B cell (primary cell): ENCODE results near the gene DSG1. TPM values are rescaled to one million over a fixed set of nuclear protein-coding genes. Genes with fewer than 3 reads are reported as not detected.

Experiments used
- ATAC-seq: fragments of 200-7000 bp; cut with Tn5 transposase; one replicate; pipeline ENCODE4 v1.10.0; 2021; ENCODE audit warnings: low read depth, mild to moderate bottlenecking, moderate number of reproducible peaks, moderate library complexity
- CTCF ChIA-PET: fragments of 350-600 bp; sonication (Branson Sonifier 250); formaldehyde crosslinking; loops from one replicate; lab custom pipeline; 2021; ENCODE audit warnings: antibody characterized with exemption, inconsistent platforms; lab: Charles Lee
- POLR2A ChIA-PET: fragments of 350-600 bp; sonication (Branson Sonifier 250); formaldehyde crosslinking; loops from one replicate; lab custom pipeline; 2021; ENCODE audit warnings: antibody characterized with exemption; lab: Charles Lee
- DNase-seq: peaks from one replicate; pipeline ENCODE4 v3.0.0; 2013
- H2AFZ ChIP-seq: 2 replicates; pipeline ENCODE4 v1.6.1; 2012; ENCODE audit warnings: mild to moderate bottlenecking, low read depth, low read length; ENCODE audit not compliant: insufficient read depth, poor library complexity, severe bottlenecking
- H3K27ac ChIP-seq, 2 donors: 1 replicate in 1 of 2; 2 replicates in 1 of 2; pipeline ENCODE4 v1.5.1; 2012 to 2013; ENCODE audit warnings: low read length in 2 of 2, mild to moderate bottlenecking in 2 of 2, moderate library complexity in 1 of 2
- H3K27me3 ChIP-seq, 4 experiments: fragments of 200-600 bp in 1 of 4; sonication (generic) in 1 of 4; replicated peaks in 1 of 4; 1 replicate in 2 of 4; 2 replicates in 2 of 4; pipeline versions ENCODE4 v1.6.1 to v1.7.0; 2013 to 2016; ENCODE audit warnings: low read length in 3 of 4, mild to moderate bottlenecking in 2 of 4, mixed read lengths in 1 of 4, moderate library complexity in 1 of 4; ENCODE audit not compliant: insufficient read depth in 4 of 4, control insufficient read depth in 3 of 4; ENCODE audit errors: control extremely low read depth in 1 of 4
- H3K36me3 ChIP-seq, 2 experiments: replicated peaks in 1 of 2; 1 replicate in 1 of 2; 2 replicates in 1 of 2; pipeline versions ENCODE4 v1.6.1 to v1.7.1; 2013; ENCODE audit warnings: low read length in 1 of 2; ENCODE audit not compliant: insufficient read depth in 2 of 2, control insufficient read depth in 1 of 2; ENCODE audit errors: control extremely low read depth in 1 of 2, extremely low read depth in 1 of 2
- H3K4me1 ChIP-seq, 2 donors: fragments of 200-600 bp in 1 of 2; sonication (generic) in 1 of 2; 1 replicate in 1 of 2; 2 replicates in 1 of 2; pipeline versions ENCODE4 v1.5.1 to v1.6.1; 2013 to 2017; ENCODE audit warnings: low read length in 2 of 2; ENCODE audit not compliant: control insufficient read depth in 2 of 2, insufficient read depth in 2 of 2
- H3K4me2 ChIP-seq: replicated peaks from 2 replicates; pipeline ENCODE3; 2012; ENCODE audit warnings: mild to moderate bottlenecking, low read depth, low read length; ENCODE audit not compliant: poor library complexity, severe bottlenecking
- H3K4me3 ChIP-seq, 5 experiments: fragments of 200-600 bp in 1 of 5; sonication (generic) in 1 of 5; 1 replicate in 3 of 5; 2 replicates in 2 of 5; pipeline versions ENCODE4 v1.5.1 to v1.7.0; 2011 to 2016; ENCODE audit warnings: low read length in 4 of 5, mild to moderate bottlenecking in 4 of 5, low read depth in 2 of 5, control low read depth in 1 of 5, moderate library complexity in 1 of 5; ENCODE audit not compliant: insufficient read depth in 1 of 5; ENCODE audit errors: control extremely low read depth in 1 of 5, extremely low read depth in 1 of 5
- H3K79me2 ChIP-seq: fragments of 200-600 bp; sonication (generic); one replicate; pipeline ENCODE4 v1.6.0; 2016; ENCODE audit warnings: low read length; ENCODE audit not compliant: control insufficient read depth, insufficient read depth
- H3K9ac ChIP-seq: fragments of 200-600 bp; sonication (generic); 2 replicates; pipeline ENCODE4 v1.6.1; 2017; ENCODE audit warnings: mild to moderate bottlenecking, low read length, moderate library complexity
- H3K9me3 ChIP-seq, 3 donors: one replicate each; pipeline versions ENCODE4 v1.6.1 to v1.7.1; 2013; ENCODE audit warnings: low read length in 2 of 3; ENCODE audit not compliant: control insufficient read depth in 2 of 3, insufficient read depth in 1 of 3; ENCODE audit errors: control extremely low read depth in 1 of 3
- H4K20me1 ChIP-seq: 2 replicates; pipeline ENCODE4 v1.6.0; 2012; ENCODE audit warnings: mild to moderate bottlenecking, low read length; ENCODE audit not compliant: insufficient read depth, control insufficient read depth, poor library complexity, severe bottlenecking
- H3K27ac Mint-ChIP-seq: one replicate; pipeline ENCODE4 v1.8.0; 2021; ENCODE audit warnings: mixed read lengths
- H3K27me3 Mint-ChIP-seq: one replicate; pipeline ENCODE4 v1.8.0; 2021; ENCODE audit warnings: mixed read lengths
- H3K4me1 Mint-ChIP-seq: one replicate; pipeline ENCODE4 v1.8.0; 2021; ENCODE audit warnings: mixed read lengths
- H3K4me3 Mint-ChIP-seq: one replicate; pipeline ENCODE4 v1.8.0; 2021; ENCODE audit warnings: mixed read lengths
- H3K9me3 Mint-ChIP-seq: one replicate; pipeline ENCODE4 v1.8.0; 2022; ENCODE audit warnings: mixed read lengths; ENCODE audit not compliant: insufficient read depth
- CTCF ChIP-seq: fragments of 200-600 bp; IDR thresholded peaks from one replicate; pipeline ENCODE4 v1.8.0; 2022; ENCODE audit warnings: antibody characterized with exemption, mild to moderate bottlenecking
- EZH2 ChIP-seq: IDR thresholded peaks from 2 replicates; pipeline ENCODE4 v1.6.1; 2012; ENCODE audit warnings: borderline replicate concordance, low read depth, mild to moderate bottlenecking, moderate library complexity, low read length; ENCODE audit not compliant: insufficient read depth, poor library complexity, severe bottlenecking
- WGBS: methylation state at CpG from one replicate; pipeline ENCODE4 v1.1.5; 2013; ENCODE audit warnings: missing lambda C conversion rate; ENCODE audit not compliant: insufficient coverage; 5-methylcytosine and 5-hydroxymethylcytosine counted together
- intact Hi-C: fragments of 100-400 bp; cut with micrococcal nuclease; formaldehyde crosslinking; loops from one replicate; pipeline ENCODE4 v1.10.0; 2022
- polyA plus RNA-seq: library from polyadenylated mRNA; depleted of rRNA; stranded (reverse); fragments of >200 nt; gene quantifications from 2 replicates; pipeline ENCODE4 v1.2.3, GENCODE V29; 2012
- small RNA-seq: library from RNA; depleted of rRNA; stranded (forward); fragments of <200 nt; gene quantifications from one replicate; pipeline ENCODE3, GENCODE V24; 2012; ENCODE audit warnings: low replicate concordance, low read depth; ENCODE audit not compliant: insufficient read length
- total RNA-seq, 2 donors: library from RNA; stranded (reverse); fragments of 120-200 nt in 1 of 2; gene quantifications; 1 replicate in 1 of 2; 2 replicates in 1 of 2; pipeline versions ENCODE4 v1.2.3 to v1.2.4, GENCODE V29; 2013 to 2022

The DSG1 gene
- total and polyA plus RNA-seq, 2 donors (not counting 1 experiment from before 2014, with no cell fraction given), result not detected

GRCh38 chr18:31403409-31403808, 85.4 kb downstream of the DSG1 start:
- Histone ChIP-seq H3K4me2 (no peak overlapping the region), H3K9me3 (no peaks in the 10 kb centered on the region), H2AFZ (no peak overlapping the region), H3K27ac (no peak overlapping the region), H3K4me1 (no peaks in the 10 kb centered on the region), H3K79me2 (no peaks in the 10 kb centered on the region), H3K27me3 (no peaks in the 10 kb centered on the region), H3K9ac (no peak overlapping the region), H3K36me3 (no peaks in the 10 kb centered on the region), H3K4me3 (no peak overlapping the region), H4K20me1 (no peaks in the 10 kb centered on the region)
- CTCF ChIA-PET, result no interaction called here
- WGBS, result no CpG with 5 or more reads among the region's 2 CpGs
- Mint-ChIP-seq H3K4me3 (no peak overlapping the region), H3K4me1 (no peaks in the 10 kb centered on the region), H3K9me3 (no peaks in the 10 kb centered on the region), H3K27me3 (no peaks in the 10 kb centered on the region), H3K27ac (no peak overlapping the region)
- ATAC-seq, result no peak
- no peak for DNase-seq
- no peak for TF ChIP-seq CTCF
- TF ChIP-seq EZH2, result no peak
- POLR2A ChIA-PET, result no interaction called here
- intact Hi-C loops, result no loop called here

Small RNA genes within 50 kb of the gene (small RNA-seq; reads per million reads assigned to genes)
- not detected for gene RF00019
- gene RNU6-167P, result not detected

Other genes starting within 250 kb of the DSG1 start
- not detected in 2 replicates for gene DSC2, start 215.7 kb upstream of the DSG1 start, total RNA-seq
- gene DSC2, start 215.7 kb upstream of the DSG1 start, polyA plus RNA-seq, result 0.01 TPM in 1 of 2 replicates, not detected in the other
- gene DSC1, start 155.3 kb upstream of the DSG1 start, total RNA-seq, result not detected in 2 replicates
- gene DSC1, start 155.3 kb upstream of the DSG1 start, polyA plus RNA-seq, result not detected in 2 replicates
- not detected in 2 replicates for gene DSG4, start 58.6 kb downstream of the DSG1 start, total RNA-seq
- not detected in 2 replicates for gene DSG4, start 58.6 kb downstream of the DSG1 start, polyA plus RNA-seq
- gene DSG3, start 129.6 kb downstream of the DSG1 start, total RNA-seq, result not detected in 2 replicates
- not detected in 2 replicates for gene DSG3, start 129.6 kb downstream of the DSG1 start, polyA plus RNA-seq
- not detected in 2 replicates for gene DSG2, start 180.0 kb downstream of the DSG1 start, total RNA-seq
- not detected in 2 replicates for gene DSG2, start 180.0 kb downstream of the DSG1 start, polyA plus RNA-seq